PC-3 (cell line): ENCODE measurements around the gene METTL21A.

Source experiments
- EZH2 ChIP-seq: fragments of 300-600 bp; sonication (generic); IDR thresholded peaks from one replicate; pipeline ENCODE4 v1.6.1; 2017; ENCODE audit warnings: antibody characterized with exemption, mild to moderate bottlenecking, low read length; ENCODE audit not compliant: unreplicated experiment
- TF ChIP-seq, protein P1 (sequence below): fragments of 300-600 bp; sonication (generic); conservative IDR thresholded peaks from 2 replicates; pipeline ENCODE4 v1.5.1; 2017; ENCODE audit warnings: antibody characterized with exemption, low read depth, mild to moderate bottlenecking, low read length

DNA sequence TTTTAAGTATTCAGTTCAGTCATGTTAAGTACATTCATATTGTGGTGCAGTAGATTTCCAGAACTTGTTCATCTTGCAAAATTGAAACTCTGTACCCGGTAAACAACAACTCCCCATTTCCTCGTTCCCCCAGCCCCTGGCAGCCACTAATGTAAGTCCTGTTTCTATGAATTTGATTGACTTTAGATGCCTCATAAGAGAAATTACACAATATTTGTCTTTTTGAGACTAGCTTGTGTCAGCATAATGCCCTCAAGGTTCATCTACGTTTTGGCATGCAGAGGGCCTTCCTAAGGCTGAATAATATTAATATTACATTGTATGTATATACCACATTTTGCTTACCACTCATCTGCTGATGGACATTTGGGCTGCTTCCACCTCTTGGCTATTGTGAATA, 30.9 kb downstream of the METTL21A start:
- TF ChIP-seq, protein P1, sequence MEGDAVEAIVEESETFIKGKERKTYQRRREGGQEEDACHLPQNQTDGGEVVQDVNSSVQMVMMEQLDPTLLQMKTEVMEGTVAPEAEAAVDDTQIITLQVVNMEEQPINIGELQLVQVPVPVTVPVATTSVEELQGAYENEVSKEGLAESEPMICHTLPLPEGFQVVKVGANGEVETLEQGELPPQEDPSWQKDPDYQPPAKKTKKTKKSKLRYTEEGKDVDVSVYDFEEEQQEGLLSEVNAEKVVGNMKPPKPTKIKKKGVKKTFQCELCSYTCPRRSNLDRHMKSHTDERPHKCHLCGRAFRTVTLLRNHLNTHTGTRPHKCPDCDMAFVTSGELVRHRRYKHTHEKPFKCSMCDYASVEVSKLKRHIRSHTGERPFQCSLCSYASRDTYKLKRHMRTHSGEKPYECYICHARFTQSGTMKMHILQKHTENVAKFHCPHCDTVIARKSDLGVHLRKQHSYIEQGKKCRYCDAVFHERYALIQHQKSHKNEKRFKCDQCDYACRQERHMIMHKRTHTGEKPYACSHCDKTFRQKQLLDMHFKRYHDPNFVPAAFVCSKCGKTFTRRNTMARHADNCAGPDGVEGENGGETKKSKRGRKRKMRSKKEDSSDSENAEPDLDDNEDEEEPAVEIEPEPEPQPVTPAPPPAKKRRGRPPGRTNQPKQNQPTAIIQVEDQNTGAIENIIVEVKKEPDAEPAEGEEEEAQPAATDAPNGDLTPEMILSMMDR = no peak
- no peak for TF ChIP-seq EZH2
